HFF-Myc (cell line): ENCODE measurements around the gene DBP.

Experiments
- DNase-seq: peaks from one replicate; pipeline ENCODE4 v3.0.0-alpha.2; 2011; ENCODE audit warnings: low read depth; ENCODE audit errors: extremely low read depth
- H3K4me3 ChIP-seq: replicated peaks from 2 replicates; pipeline ENCODE4 v1.5.1; 2011; ENCODE audit warnings: low read depth, mild to moderate bottlenecking, control low read depth, low read length
- CTCF ChIP-seq: IDR thresholded peaks from 2 replicates; pipeline ENCODE4 v1.5.1; 2012; ENCODE audit warnings: mild to moderate bottlenecking, low read depth, low read length, control low read depth; ENCODE audit errors: missing control alignments

DBP gene

GRCh38 chr19:48631225-48631624 lies 6.0 kb downstream of the DBP start:
- no peak for TF ChIP-seq CTCF
- H3K4me3 ChIP-seq, result no peak overlapping the region
- no peak for DNase-seq

- H3K4me3 ChIP-seq, result no peak overlapping the region
- DNase-seq, result no peak
Observed at GRCh38 chr19:48630296-48631063, 6.7 kb downstream of the DBP start.

GRCh38 chr19:48629599-48630295 lies 7.4 kb downstream of the DBP start:
- no peak overlapping the region for H3K4me3 ChIP-seq
- DNase-seq, result no peak
- TF ChIP-seq CTCF, result no peak

More at GRCh38 chr19:48630296-48631063, 6.7 kb downstream of the DBP start:
- no peak for TF ChIP-seq CTCF

- DNase-seq, result no peak
- TF ChIP-seq CTCF, result no peak
- no peak overlapping the region for H3K4me3 ChIP-seq
Observed at GRCh38 chr19:48629297-48629598, 7.9 kb downstream of the DBP start.

GRCh38 chr19:48628486-48629296 lies 8.5 kb downstream of the DBP start:
- DNase-seq, result no peak
- TF ChIP-seq CTCF, result no peak
- H3K4me3 ChIP-seq, result no peak overlapping the region

GRCh38 chr19:48627865-48628314 lies 9.3 kb downstream of the DBP start:
- DNase-seq, result no peak
- no peak for TF ChIP-seq CTCF

More at GRCh38 chr19:48627865-48628314, 9.3 kb downstream of the DBP start:
- no peak overlapping the region for H3K4me3 ChIP-seq
